ENCODE measurements around the gene CA5A.

CA5A gene

GRCh38 chr16:87965417-87965816, 29.1 kb upstream of the CA5A start:
- no peak overlapping the region for H3K27ac ChIP-seq (replicated peaks)
- TF ChIP-seq, protein P1, sequence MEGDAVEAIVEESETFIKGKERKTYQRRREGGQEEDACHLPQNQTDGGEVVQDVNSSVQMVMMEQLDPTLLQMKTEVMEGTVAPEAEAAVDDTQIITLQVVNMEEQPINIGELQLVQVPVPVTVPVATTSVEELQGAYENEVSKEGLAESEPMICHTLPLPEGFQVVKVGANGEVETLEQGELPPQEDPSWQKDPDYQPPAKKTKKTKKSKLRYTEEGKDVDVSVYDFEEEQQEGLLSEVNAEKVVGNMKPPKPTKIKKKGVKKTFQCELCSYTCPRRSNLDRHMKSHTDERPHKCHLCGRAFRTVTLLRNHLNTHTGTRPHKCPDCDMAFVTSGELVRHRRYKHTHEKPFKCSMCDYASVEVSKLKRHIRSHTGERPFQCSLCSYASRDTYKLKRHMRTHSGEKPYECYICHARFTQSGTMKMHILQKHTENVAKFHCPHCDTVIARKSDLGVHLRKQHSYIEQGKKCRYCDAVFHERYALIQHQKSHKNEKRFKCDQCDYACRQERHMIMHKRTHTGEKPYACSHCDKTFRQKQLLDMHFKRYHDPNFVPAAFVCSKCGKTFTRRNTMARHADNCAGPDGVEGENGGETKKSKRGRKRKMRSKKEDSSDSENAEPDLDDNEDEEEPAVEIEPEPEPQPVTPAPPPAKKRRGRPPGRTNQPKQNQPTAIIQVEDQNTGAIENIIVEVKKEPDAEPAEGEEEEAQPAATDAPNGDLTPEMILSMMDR (IDR thresholded peaks at IDR 0.05; ENCODE audit: insufficient read depth, low read length) = no peak
- TF ChIP-seq POLR2AphosphoS5 (IDR thresholded peaks at IDR 0.05; ENCODE audit: low read depth) = no peak
- no peak for TF ChIP-seq SPI1 (IDR thresholded peaks at IDR 0.05; ENCODE audit: borderline replicate concordance, low read depth)
- TF ChIP-seq REST (IDR thresholded peaks at IDR 0.05; ENCODE audit: insufficient replicate concordance, low read depth) = no peak
- no peak for TF ChIP-seq GABPA (IDR thresholded peaks at IDR 0.05; ENCODE audit: low read depth)
- no peak for DNase-seq (ENCODE audit: low read depth in 1 of 2, low spot score in 1 of 2)
- H3K27me3 ChIP-seq (ENCODE audit: insufficient read depth, poor library complexity, severe bottlenecking) = no peaks in the 10 kb centered on the region
- H3K4me3 ChIP-seq (replicated peaks; ENCODE audit: insufficient read depth, low read length) = no peak overlapping the region

- no peak for DNase-seq (ENCODE audit: low read depth in 1 of 2, low spot score in 1 of 2)
- TF ChIP-seq SPI1 (IDR thresholded peaks at IDR 0.05; ENCODE audit: borderline replicate concordance, low read depth) (no peak), POLR2AphosphoS5 (IDR thresholded peaks at IDR 0.05; ENCODE audit: low read depth) (no peak), REST (IDR thresholded peaks at IDR 0.05; ENCODE audit: insufficient replicate concordance, low read depth) (no peak), GABPA (IDR thresholded peaks at IDR 0.05; ENCODE audit: low read depth) (no peak)
- TF ChIP-seq, protein P1 (IDR thresholded peaks at IDR 0.05; ENCODE audit: insufficient read depth, low read length) = no peak
- no peak overlapping the region for H3K27ac ChIP-seq (replicated peaks)
- no peak overlapping the region for H3K4me3 ChIP-seq (replicated peaks; ENCODE audit: insufficient read depth, low read length)
- no peaks in the 10 kb centered on the region for H3K27me3 ChIP-seq (ENCODE audit: insufficient read depth, poor library complexity, severe bottlenecking)
Observed at GRCh38 chr16:87964049-87964659, 27.8 kb upstream of the CA5A start.

- H3K27ac ChIP-seq (replicated peaks) = no peak overlapping the region
Observed at GRCh38 chr16:87963400-87963799, 27.1 kb upstream of the CA5A start.

More at GRCh38 chr16:87963400-87963799, 27.1 kb upstream of the CA5A start:
- no peak for TF ChIP-seq POLR2AphosphoS5 (IDR thresholded peaks at IDR 0.05; ENCODE audit: low read depth)
- no peak for TF ChIP-seq SPI1 (IDR thresholded peaks at IDR 0.05; ENCODE audit: borderline replicate concordance, low read depth)
- no peak for TF ChIP-seq GABPA (IDR thresholded peaks at IDR 0.05; ENCODE audit: low read depth)
- TF ChIP-seq, protein P1 (IDR thresholded peaks at IDR 0.05; ENCODE audit: insufficient read depth, low read length) = no peak
- TF ChIP-seq REST (IDR thresholded peaks at IDR 0.05; ENCODE audit: insufficient replicate concordance, low read depth) = no peak
- Histone ChIP-seq H3K27me3 (ENCODE audit: insufficient read depth, poor library complexity, severe bottlenecking) (no peaks in the 10 kb centered on the region), H3K4me3 (replicated peaks; ENCODE audit: insufficient read depth, low read length) (no peak overlapping the region)
- DNase-seq (ENCODE audit: low read depth in 1 of 2, low spot score in 1 of 2) = no peak

Data from HL-60 (cell line).